Muscle layer of duodenum (tissue), 2 donors: ENCODE data around the gene NRP2.

Experiments
- H3K27ac ChIP-seq: one replicate; pipeline ENCODE4 v1.7.0; 2013; ENCODE audit warnings: mild to moderate bottlenecking, low read length
- H3K27me3 ChIP-seq: one replicate; pipeline ENCODE4 v1.7.0; 2013; ENCODE audit warnings: low read depth, mild to moderate bottlenecking, control low read depth, low read length
- H3K36me3 ChIP-seq, 2 donors: one replicate each; pipeline ENCODE4 v1.7.0; 2013; ENCODE audit warnings: low read length in 2 of 2, control low read depth in 1 of 2, mild to moderate bottlenecking in 1 of 2; ENCODE audit not compliant: insufficient read depth in 2 of 2, control insufficient read depth in 1 of 2
- H3K4me1 ChIP-seq, 2 donors: one replicate each; pipeline ENCODE4 v1.7.0; 2013; ENCODE audit warnings: low read length in 2 of 2, mild to moderate bottlenecking in 2 of 2, control low read depth in 1 of 2, moderate library complexity in 1 of 2; ENCODE audit not compliant: insufficient read depth in 2 of 2, control insufficient read depth in 1 of 2
- H3K4me3 ChIP-seq, 2 donors: one replicate each; pipeline ENCODE4 v1.7.0; 2013; ENCODE audit warnings: low read length in 2 of 2, low read depth in 1 of 2, mild to moderate bottlenecking in 1 of 2
- H3K9me3 ChIP-seq, 2 donors: one replicate each; pipeline ENCODE4 v1.7.0; 2013; ENCODE audit warnings: low read length in 2 of 2, control low read depth in 1 of 2, mild to moderate bottlenecking in 1 of 2; ENCODE audit not compliant: control insufficient read depth in 1 of 2
- donor health status: healthy.

Gene NRP2

GRCh38 chr2:205702576-205702975, 20.3 kb downstream of the NRP2 start:
- Histone ChIP-seq H3K4me1 (peaks cover 55 to 89% of the 10 kb centered on the region in 2 donors), H3K27me3 (no peaks in the 10 kb centered on the region), H3K36me3 (peaks cover 0 to 9% of the 10 kb centered on the region in 2 donors), H3K4me3 (no peak overlapping the region), H3K9me3 (no peaks in the 10 kb centered on the region), H3K27ac (peak overlapping the region; percentile 90)

- Histone ChIP-seq H3K4me3 (no peak overlapping the region), H3K27me3 (no peaks in the 10 kb centered on the region), H3K27ac (peak overlapping the region; percentile 90), H3K9me3 (no peaks in the 10 kb centered on the region), H3K4me1 (peaks cover 59 to 87% of the 10 kb centered on the region in 2 donors), H3K36me3 (peaks cover 0 to 5% of the 10 kb centered on the region in 2 donors)
Observed at GRCh38 chr2:205703471-205704126, 21.3 kb downstream of the NRP2 start.

GRCh38 chr2:205704127-205704741, 21.9 kb downstream of the NRP2 start:
- Histone ChIP-seq H3K9me3 (no peaks in the 10 kb centered on the region), H3K4me3 (no peak overlapping the region), H3K4me1 (peaks cover 57 to 80% of the 10 kb centered on the region in 2 donors), H3K27me3 (no peaks in the 10 kb centered on the region), H3K36me3 (peaks cover 0 to 2% of the 10 kb centered on the region in 2 donors), H3K27ac (peak overlapping the region; percentile 90)

GRCh38 chr2:205705511-205706349, 23.4 kb downstream of the NRP2 start:
- Histone ChIP-seq H3K27me3 (no peaks in the 10 kb centered on the region), H3K27ac (peak overlapping the region; percentile 90), H3K36me3 (peaks cover 0 to 2% of the 10 kb centered on the region in 2 donors), H3K4me3 (peak overlapping the region in 1 of 2 donors; percentile 9), H3K9me3 (no peaks in the 10 kb centered on the region), H3K4me1 (peaks cover 42 to 72% of the 10 kb centered on the region in 2 donors)

GRCh38 chr2:205706769-205707381, 24.6 kb downstream of the NRP2 start:
- peak overlapping the region in 1 of 2 donors; percentile 21 for H3K4me3 ChIP-seq
- H3K4me1 ChIP-seq = peaks cover 39 to 72% of the 10 kb centered on the region in 2 donors
- no peaks in the 10 kb centered on the region for H3K27me3 ChIP-seq
- H3K27ac ChIP-seq = peak overlapping the region; percentile 90
- no peaks in the 10 kb centered on the region for H3K9me3 ChIP-seq
- peaks cover 0 to 2% of the 10 kb centered on the region in 2 donors for H3K36me3 ChIP-seq

GRCh38 chr2:205708231-205708631, 25.9 kb downstream of the NRP2 start:
- peak overlapping the region in 1 of 2 donors; percentile 21 for H3K4me3 ChIP-seq
- H3K27me3 ChIP-seq = no peaks in the 10 kb centered on the region
- no peaks in the 10 kb centered on the region for H3K9me3 ChIP-seq
- peaks cover 31 to 71% of the 10 kb centered on the region in 2 donors for H3K4me1 ChIP-seq
- peaks cover 0 to 2% of the 10 kb centered on the region in 2 donors for H3K36me3 ChIP-seq
- peak overlapping the region; percentile 90 for H3K27ac ChIP-seq

- H3K27me3 ChIP-seq = no peaks in the 10 kb centered on the region
- peaks cover 0 to 2% of the 10 kb centered on the region in 2 donors for H3K36me3 ChIP-seq
- H3K4me3 ChIP-seq = no peak overlapping the region
- peaks cover 21 to 71% of the 10 kb centered on the region in 2 donors for H3K4me1 ChIP-seq
- no peaks in the 10 kb centered on the region for H3K9me3 ChIP-seq
- peak overlapping the region; percentile 90 for H3K27ac ChIP-seq
Observed at GRCh38 chr2:205709319-205709718, 27.0 kb downstream of the NRP2 start.

- H3K36me3 ChIP-seq = peaks cover 0 to 4% of the 10 kb centered on the region in 2 donors
- H3K27me3 ChIP-seq = no peaks in the 10 kb centered on the region
- H3K4me1 ChIP-seq = peaks cover 16 to 68% of the 10 kb centered on the region in 2 donors
- H3K9me3 ChIP-seq = no peaks in the 10 kb centered on the region
- peak overlapping the region; percentile 89 for H3K27ac ChIP-seq
- H3K4me3 ChIP-seq = no peak overlapping the region
Observed at GRCh38 chr2:205712508-205712907, 30.2 kb downstream of the NRP2 start.

- Histone ChIP-seq H3K4me3 (no peak overlapping the region), H3K36me3 (peaks cover 0 to 4% of the 10 kb centered on the region in 2 donors), H3K27ac (peak overlapping the region; percentile 89), H3K27me3 (no peaks in the 10 kb centered on the region), H3K9me3 (no peaks in the 10 kb centered on the region), H3K4me1 (peaks cover 12 to 68% of the 10 kb centered on the region in 2 donors)
Observed at GRCh38 chr2:205713086-205713485, 30.8 kb downstream of the NRP2 start.

GRCh38 chr2:205714058-205714776, 31.9 kb downstream of the NRP2 start:
- Histone ChIP-seq H3K4me1 (peaks cover 15 to 77% of the 10 kb centered on the region in 2 donors), H3K27ac (peak overlapping the region; percentile 89)

More at GRCh38 chr2:205714058-205714776, 31.9 kb downstream of the NRP2 start:
- Histone ChIP-seq H3K9me3 (no peaks in the 10 kb centered on the region), H3K4me3 (no peak overlapping the region), H3K27me3 (no peaks in the 10 kb centered on the region), H3K36me3 (peaks cover 0 to 4% of the 10 kb centered on the region in 2 donors)
